ENCODE data around the gene TNS3. TPM values are rescaled to one million over a fixed set of nuclear protein-coding genes. Genes with fewer than 3 reads are reported as not detected.

TNS3 gene
- total and polyA plus RNA-seq, 2 of the 13 experiments (the other 11 are each of a cell fraction or from before 2014, with no cell fraction given): 52.9 to 55.7 TPM

DNA sequence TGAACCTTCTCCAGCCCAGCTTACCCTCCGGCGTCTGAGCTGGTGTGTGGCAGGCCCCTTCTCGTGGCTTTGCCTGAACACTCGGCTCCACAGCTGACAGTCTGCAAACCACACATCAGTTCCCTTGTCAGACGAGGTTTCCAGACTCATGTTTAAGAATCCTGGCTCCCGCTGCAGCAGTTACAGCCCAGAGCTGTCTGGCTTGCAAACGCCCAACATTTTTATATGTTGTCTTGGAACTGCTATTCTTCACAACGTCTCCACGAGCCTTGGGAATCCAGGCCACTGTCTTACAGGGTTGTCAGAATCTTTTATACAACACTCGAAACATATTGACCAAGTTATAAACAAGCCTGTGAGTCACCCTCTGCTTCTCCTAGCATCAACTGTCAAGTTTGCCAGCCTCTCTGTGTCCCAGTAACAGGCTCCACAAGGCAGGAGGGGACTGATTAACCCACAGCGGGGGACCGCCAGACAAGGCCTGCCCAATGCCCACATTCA lies 68.1 kb downstream of the TNS3 start (continued):
- TF ChIP-seq ZNF24 (IDR thresholded peaks at IDR 0.05) (no peak), ZNF772 (CRISPR knock-in tag; IDR thresholded peaks at IDR 0.05) (no peak)

DNA sequence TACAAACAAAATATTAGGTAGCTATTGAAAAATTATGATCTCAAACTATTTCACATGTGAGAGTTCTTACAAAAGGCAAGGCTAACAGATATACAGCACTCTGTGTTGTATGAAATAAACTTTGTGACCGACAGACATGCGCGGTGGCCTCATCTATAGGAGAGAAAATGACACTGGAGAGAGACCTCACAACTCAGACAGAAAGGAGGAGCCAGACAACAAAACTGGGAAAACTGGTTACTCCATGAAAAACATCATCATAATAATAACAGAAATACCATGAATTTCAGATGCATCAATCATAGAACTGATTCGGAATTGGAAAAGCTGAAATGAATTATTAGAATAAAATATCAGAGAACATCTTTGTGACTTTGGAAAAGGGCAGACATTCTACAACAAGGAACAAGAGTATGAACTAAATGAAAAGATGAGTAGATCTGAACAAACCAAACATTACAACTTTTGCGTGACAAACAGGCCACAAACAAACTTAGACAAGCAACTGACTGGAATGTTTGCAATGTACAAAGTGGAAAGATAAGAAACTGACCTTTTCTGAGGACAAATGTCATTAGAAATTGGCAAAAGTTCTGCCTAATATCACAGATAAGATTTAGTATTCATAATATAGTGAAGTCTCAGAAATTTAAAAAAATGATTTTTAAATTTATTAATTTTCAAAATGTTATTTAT lies 69.3 kb downstream of the TNS3 start:
- Histone ChIP-seq H3K4me1 (ENCODE audit: insufficient read depth, low read length) (peaks cover 78% of the 10 kb centered on the region), H3K27ac (ENCODE audit: extremely low read length, insufficient read depth, low read length) (peak overlapping the region; percentile 39), H2AFZ (ENCODE audit: low read length) (no peak overlapping the region), H3K9me3 (ENCODE audit: low read length) (no peaks in the 10 kb centered on the region), H3K4me2 (ENCODE audit: low read depth, low read length) (no peak overlapping the region), H3K36me3 (replicated peaks in 1 of 2; ENCODE audit: control insufficient read depth in 1 of 2, insufficient read depth in 2 of 2, low read length in 2 of 2) (peaks cover 18 to 66% of the 10 kb centered on the region in 2 experiments), H3K27me3 (ENCODE audit: control insufficient read depth in 1 of 2, insufficient read depth in 2 of 2, low read length in 2 of 2) (no peaks in the 10 kb centered on the region), H3K79me2 (ENCODE audit: insufficient read depth, low read length) (peaks cover 94% of the 10 kb centered on the region), H3K9ac (ENCODE audit: insufficient read depth, low read depth, low read length) (no peak overlapping the region), H4K20me1 (ENCODE audit: insufficient read depth, low read length) (peaks cover 52% of the 10 kb centered on the region), H3K4me3 (replicated peaks in 1 of 3; ENCODE audit: insufficient read depth in 1 of 3, low read depth in 2 of 3, low read length in 3 of 3) (no peak overlapping the region)
- ChIA-PET CTCF (ENCODE audit: low intra/inter-chr PET ratio, low total read pairs) (no interaction called here), POLR2A (interaction anchor here (1.3 to 3.2 kb wide), 3 partner anchors 12 to 38 kb away, joined by 5 to 23 read pairs (median 5); no protein-coding TSS in a partner anchor)
- WGBS (ENCODE audit: low lambda C conversion rate): 66% methylated on average over 5 of the region's 5 CpGs
- DNase-seq (ENCODE audit: low spot score): peak; percentile 41
- no peak for ATAC-seq
- intact Hi-C loops (cut with micrococcal nuclease; ENCODE audit: unreplicated experiment): loop anchor here (5.0 kb wide), 1 partner anchor 35 kb away; no protein-coding TSS in a partner anchor
- no peak for FAIRE-seq
- no TSS peak for BruUV-seq (replicated peaks)
- in situ Hi-C loops (cut with HindIII; ENCODE audit: extremely low pct_ligation_motif_present, low pct_unique_long_range_greater_than_20kb): no loop called here
- TF ChIP-seq ZFP36 (IDR thresholded peaks at IDR 0.05; ENCODE audit: borderline replicate concordance, low read depth, low read length, partially characterized antibody) (no peak), SPEN (CRISPR knock-in tag; IDR thresholded peaks at IDR 0.05; ENCODE audit: low read depth) (no peak), CAMTA2 (CRISPR knock-in tag; IDR thresholded peaks at IDR 0.05; ENCODE audit: borderline replicate concordance) (no peak), HIVEP1 (CRISPR knock-in tag; IDR thresholded peaks at IDR 0.05) (no peak), EED (CRISPR knock-in tag; IDR thresholded peaks at IDR 0.05) (no peak), ZFP82 (CRISPR knock-in tag; IDR thresholded peaks at IDR 0.05; ENCODE audit: borderline replicate concordance) (no peak), GATAD2A (CRISPR knock-in tag; IDR thresholded peaks at IDR 0.05) (peak; percentile 40; the same call in 1 of the 2 replicates), TAF15 (IDR thresholded peaks at IDR 0.05; ENCODE audit: low read depth, low read length, poor library complexity, severe bottlenecking) (no peak), ZC3H13 (CRISPR knock-in tag; IDR thresholded peaks at IDR 0.05) (no peak), ARNT (IDR thresholded peaks at IDR 0.05) (peak; percentile 91; the same call in 1 of the 2 replicates), ZNF569 (CRISPR knock-in tag; IDR thresholded peaks at IDR 0.05; ENCODE audit: borderline replicate concordance) (no peak), HNRNPUL1 (IDR thresholded peaks at IDR 0.05; ENCODE audit: low read depth, low read length) (no peak), ZNF326 (CRISPR knock-in tag; IDR thresholded peaks at IDR 0.05; ENCODE audit: borderline replicate concordance) (no peak), SAP130 (CRISPR knock-in tag; IDR thresholded peaks at IDR 0.05; ENCODE audit: low read depth) (peak; percentile 49; the same call in 1 of the 2 replicates), ZNF562 (CRISPR knock-in tag; IDR thresholded peaks at IDR 0.05; ENCODE audit: borderline replicate concordance) (no peak), GLMP (CRISPR knock-in tag; IDR thresholded peaks at IDR 0.05; ENCODE audit: borderline replicate concordance) (no peak), FOXA3 (CRISPR knock-in tag; IDR thresholded peaks at IDR 0.05) (peak; percentile 40; the same call in 1 of the 2 replicates), SNAI1 (CRISPR knock-in tag; IDR thresholded peaks at IDR 0.05; ENCODE audit: borderline replicate concordance) (no peak), ZNF564 (CRISPR knock-in tag; IDR thresholded peaks at IDR 0.05) (no peak)
- TF ChIP-seq, protein P1, sequence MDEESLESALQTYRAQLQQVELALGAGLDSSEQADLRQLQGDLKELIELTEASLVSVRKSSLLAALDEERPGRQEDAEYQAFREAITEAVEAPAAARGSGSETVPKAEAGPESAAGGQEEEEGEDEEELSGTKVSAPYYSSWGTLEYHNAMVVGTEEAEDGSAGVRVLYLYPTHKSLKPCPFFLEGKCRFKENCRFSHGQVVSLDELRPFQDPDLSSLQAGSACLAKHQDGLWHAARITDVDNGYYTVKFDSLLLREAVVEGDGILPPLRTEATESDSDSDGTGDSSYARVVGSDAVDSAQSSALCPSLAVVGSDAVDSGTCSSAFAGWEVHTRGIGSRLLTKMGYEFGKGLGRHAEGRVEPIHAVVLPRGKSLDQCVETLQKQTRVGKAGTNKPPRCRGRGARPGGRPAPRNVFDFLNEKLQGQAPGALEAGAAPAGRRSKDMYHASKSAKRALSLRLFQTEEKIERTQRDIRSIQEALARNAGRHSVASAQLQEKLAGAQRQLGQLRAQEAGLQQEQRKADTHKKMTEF (CRISPR knock-in tag; IDR thresholded peaks at IDR 0.05): no peak

All from HepG2 (cell line).